HEK293 (cell line): ENCODE data around the gene RAP1B.

Source experiments
- CTCF ChIA-PET: fragments of 350-600 bp; formaldehyde crosslinking; extraction: SDS; loops from one replicate; lab custom pipeline; 2021; ENCODE audit warnings: antibody characterized with exemption; lab: Yijun Ruan, JAX
- POLR2A ChIA-PET: fragments of 300-600 bp; formaldehyde crosslinking; extraction: SDS; loops from one replicate; lab custom pipeline; 2020; ENCODE audit warnings: antibody characterized with exemption, inconsistent platforms; lab: Yijun Ruan, JAX
- H3K27ac ChIP-seq: fragments of 200-500 bp; sonication (Bioruptor generic); 2 replicates; pipeline ENCODE4 v1.5.1; 2014; ENCODE audit warnings: low read depth, low read length, control low read depth, inconsistent platforms; ENCODE audit errors: extremely low read depth
- H3K36me3 ChIP-seq, 2 experiments: fragments of 200-500 bp in 1 of 2; sonication (Bioruptor generic) in 1 of 2; 1 replicate in 1 of 2; 2 replicates in 1 of 2; pipeline ENCODE4 v1.5.1; 2014 to 2017; ENCODE audit warnings: inconsistent platforms in 2 of 2, low read length in 2 of 2; ENCODE audit not compliant: control insufficient read depth in 2 of 2, insufficient read depth in 1 of 2
- H3K4me1 ChIP-seq: fragments of 200-500 bp; sonication (Bioruptor generic); 2 replicates; pipeline ENCODE4 v1.5.1; 2014; ENCODE audit warnings: mild to moderate bottlenecking, low read length, inconsistent platforms; ENCODE audit not compliant: control insufficient read depth, insufficient read depth
- H3K4me3 ChIP-seq: 2 replicates; pipeline ENCODE4 v1.5.1; 2011; ENCODE audit warnings: low read depth, mild to moderate bottlenecking, control low read depth, low read length, moderate library complexity
- H3K9me3 ChIP-seq: fragments of 200-500 bp; sonication (Bioruptor generic); 2 replicates; pipeline ENCODE4 v1.5.1; 2014; ENCODE audit warnings: low read depth, low read length, inconsistent platforms; ENCODE audit not compliant: control insufficient read depth, insufficient read depth
- GLI4 ChIP-seq: fragments of 450-650 bp; formaldehyde crosslinking; IDR thresholded peaks from 2 replicates; pipeline ENCODE4 v1.5.1; 2016; ENCODE audit warnings: missing biosample characterization, missing genetic modification characterization
- HOXA7 ChIP-seq: sonication (generic); formaldehyde crosslinking; IDR thresholded peaks from 2 replicates; pipeline ENCODE4 v1.8.1; 2022; ENCODE audit warnings: missing genetic modification reagents, borderline replicate concordance
- HOXC10 ChIP-seq: sonication (generic); formaldehyde crosslinking; IDR thresholded peaks from 2 replicates; pipeline ENCODE4 v1.8.1; 2023; ENCODE audit warnings: mild to moderate bottlenecking, missing genetic modification reagents
- MEIS1 ChIP-seq: sonication (generic); formaldehyde crosslinking; IDR thresholded peaks from 2 replicates; pipeline ENCODE4 v1.8.1; 2022; ENCODE audit warnings: missing genetic modification reagents, mild to moderate bottlenecking, borderline replicate concordance
- PRDM4 ChIP-seq: fragments of 450-650 bp; formaldehyde crosslinking; IDR thresholded peaks from 2 replicates; pipeline ENCODE4 v1.5.1; 2017; ENCODE audit warnings: missing biosample characterization, missing genetic modification characterization
- SETDB1 ChIP-seq: IDR thresholded peaks from one replicate; pipeline ENCODE4 v1.6.1; 2017; ENCODE audit warnings: mild to moderate bottlenecking, low read length, moderate library complexity, mixed read lengths; ENCODE audit not compliant: insufficient read length
- SP2 ChIP-seq: fragments of 450-650 bp; formaldehyde crosslinking; IDR thresholded peaks from 2 replicates; pipeline ENCODE4 v1.5.1; 2016; ENCODE audit warnings: missing biosample characterization, missing genetic modification characterization
- ZBTB7A ChIP-seq: fragments of 450-650 bp; formaldehyde crosslinking; IDR thresholded peaks from 2 replicates; pipeline ENCODE4 v1.5.1; 2016; ENCODE audit warnings: low read depth, missing biosample characterization, missing genetic modification characterization
- ZNF114 ChIP-seq: fragments of 450-650 bp; formaldehyde crosslinking; IDR thresholded peaks from 2 replicates; pipeline ENCODE4 v1.5.0; 2017; ENCODE audit warnings: missing biosample characterization, missing genetic modification characterization
- ZNF221 ChIP-seq: fragments of 450-650 bp; formaldehyde crosslinking; IDR thresholded peaks from 2 replicates; pipeline ENCODE4 v1.5.1; 2017; ENCODE audit warnings: missing biosample characterization, missing genetic modification characterization, borderline replicate concordance
- ZNF302 ChIP-seq: fragments of 450-650 bp; formaldehyde crosslinking; IDR thresholded peaks from 2 replicates; pipeline ENCODE4 v1.5.1; 2016; ENCODE audit warnings: missing biosample characterization, missing genetic modification characterization, low read depth
- ZNF341 ChIP-seq: fragments of 450-650 bp; formaldehyde crosslinking; IDR thresholded peaks from 2 replicates; pipeline ENCODE4; 2016; ENCODE audit warnings: low read depth, missing biosample characterization, missing genetic modification characterization
- ZNF366 ChIP-seq: fragments of 450-650 bp; formaldehyde crosslinking; conservative IDR thresholded peaks from 2 replicates; pipeline ENCODE4 v1.5.1; 2016; ENCODE audit warnings: missing biosample characterization, missing genetic modification characterization
- ZNF37A ChIP-seq: fragments of 450-650 bp; IDR thresholded peaks from 2 replicates; pipeline ENCODE4 v1.5.1; 2018; ENCODE audit warnings: missing biosample characterization, missing genetic modification characterization
- ZNF530 ChIP-seq: fragments of 450-650 bp; formaldehyde crosslinking; IDR thresholded peaks from 2 replicates; pipeline ENCODE4 v1.5.1; 2016; ENCODE audit warnings: low read depth, missing biosample characterization, missing genetic modification characterization
- ZNF560 ChIP-seq: fragments of 450-650 bp; formaldehyde crosslinking; IDR thresholded peaks from 2 replicates; pipeline ENCODE4 v1.5.1; 2017; ENCODE audit warnings: missing biosample characterization, missing genetic modification characterization, borderline replicate concordance
- ZNF561 ChIP-seq: fragments of 450-650 bp; IDR thresholded peaks from 2 replicates; pipeline ENCODE4 v1.5.1; 2018; ENCODE audit warnings: missing biosample characterization, missing genetic modification characterization, borderline replicate concordance
- ZNF580 ChIP-seq: fragments of 450-650 bp; formaldehyde crosslinking; IDR thresholded peaks from 2 replicates; pipeline ENCODE4 v1.5.1; 2016; ENCODE audit warnings: missing biosample characterization, missing genetic modification characterization
- ZNF600 ChIP-seq: fragments of 450-650 bp; formaldehyde crosslinking; IDR thresholded peaks from 2 replicates; pipeline ENCODE4 v1.5.1; 2016; ENCODE audit warnings: missing biosample characterization, missing genetic modification characterization
- ZNF621 ChIP-seq: fragments of 450-650 bp; formaldehyde crosslinking; IDR thresholded peaks from 2 replicates; pipeline ENCODE4 v1.5.1; 2017; ENCODE audit warnings: missing biosample characterization, missing genetic modification characterization
- ZSCAN18 ChIP-seq: fragments of 450-650 bp; formaldehyde crosslinking; IDR thresholded peaks from 2 replicates; pipeline ENCODE4 v1.5.1; 2016; ENCODE audit warnings: missing biosample characterization, missing genetic modification characterization
- ZXDB ChIP-seq: fragments of 450-650 bp; formaldehyde crosslinking; IDR thresholded peaks from 2 replicates; pipeline ENCODE4 v1.5.1; 2016; ENCODE audit warnings: missing biosample characterization, missing genetic modification characterization

Gene RAP1B

GRCh38 chr12:68587448-68587873 lies 23.2 kb upstream of the RAP1B start:
- TF ChIP-seq ZNF530 (tag by site-specific recombination) (no peak), ZNF341 (peak; percentile 55), SP2 (tag by site-specific recombination) (no peak), ZNF37A (tag by site-specific recombination) (no peak), ZNF302 (tag by site-specific recombination) (no peak)
- ChIA-PET CTCF (interaction anchor here (1.2 kb wide), 1 partner anchor 14 kb away, joined by 6 read pairs; no protein-coding TSS in a partner anchor), POLR2A (no interaction called here)
- Histone ChIP-seq H3K27ac (no peak overlapping the region), H3K36me3 (no peaks in the 10 kb centered on the region), H3K4me1 (no peaks in the 10 kb centered on the region), H3K9me3 (no peaks in the 10 kb centered on the region), H3K4me3 (no peak overlapping the region)

GRCh38 chr12:68589194-68589593 lies 21.5 kb upstream of the RAP1B start:
- Histone ChIP-seq H3K36me3 (no peaks in the 10 kb centered on the region), H3K27ac (no peak overlapping the region), H3K4me1 (no peaks in the 10 kb centered on the region), H3K9me3 (no peaks in the 10 kb centered on the region), H3K4me3 (no peak overlapping the region)
- TF ChIP-seq ZNF560 (tag by site-specific recombination) (no peak), ZXDB (tag by site-specific recombination) (no peak), HOXC10 (no peak), ZNF600 (no peak), ZNF561 (no peak), ZSCAN18 (tag by site-specific recombination) (no peak), SETDB1 (peak; percentile 83)
- ChIA-PET POLR2A (interaction anchor here (0.5 to 1.0 kb wide), 2 partner anchors 21 to 101 kb away, joined by 4 to 5 read pairs; partner anchors contain the start of gene RAP1B), CTCF (no interaction called here)

GRCh38 chr12:68591734-68592418 lies 18.8 kb upstream of the RAP1B start:
- H3K4me3 ChIP-seq = no peak overlapping the region
- TF ChIP-seq ZNF580 (tag by site-specific recombination) (no peak), ZNF560 (tag by site-specific recombination) (no peak), GLI4 (tag by site-specific recombination) (no peak), MEIS1 (CRISPR knock-in tag) (no peak), ZNF221 (tag by site-specific recombination) (no peak), HOXA7 (CRISPR knock-in tag) (no peak), ZNF621 (no peak)
- no peak overlapping the region for H3K27ac ChIP-seq
- no peaks in the 10 kb centered on the region for H3K9me3 ChIP-seq
- H3K36me3 ChIP-seq = no peaks in the 10 kb centered on the region
- CTCF ChIA-PET = interaction anchor here (0.6 kb wide), 1 partner anchor 89 kb away, joined by 3 read pairs; no protein-coding TSS in a partner anchor
- POLR2A ChIA-PET = no interaction called here
- no peaks in the 10 kb centered on the region for H3K4me1 ChIP-seq

- Histone ChIP-seq H3K4me1 (no peaks in the 10 kb centered on the region), H3K9me3 (no peaks in the 10 kb centered on the region), H3K4me3 (no peak overlapping the region), H3K27ac (no peak overlapping the region), H3K36me3 (no peaks in the 10 kb centered on the region)
- ChIA-PET POLR2A (no interaction called here), CTCF (no interaction called here)
- TF ChIP-seq ZNF366 (tag by site-specific recombination) = no peak
- TF ChIP-seq PRDM4 (tag by site-specific recombination) = no peak
- no peak for TF ChIP-seq ZBTB7A (tag by site-specific recombination)
- no peak for TF ChIP-seq ZNF114 (tag by site-specific recombination)
Measured at GRCh38 chr12:68595241-68595640, 15.5 kb upstream of the RAP1B start.
